GM23338 (cell line): ENCODE data around the gene C15orf61.

Source experiments
- EZH2 ChIP-seq: fragments of 200-600 bp; sonication (generic); IDR thresholded peaks from one replicate; pipeline ENCODE4 v1.8.0; 2017; ENCODE audit warnings: antibody characterized with exemption, mild to moderate bottlenecking, low read depth; ENCODE audit not compliant: unreplicated experiment
- POLR2AphosphoS5 ChIP-seq: IDR thresholded peaks from 2 replicates; pipeline ENCODE4 v1.6.1; 2016; ENCODE audit warnings: antibody characterized with exemption, low read depth
- TF ChIP-seq, protein P1 (sequence below), 2 experiments: fragments of 200-600 bp in 1 of 2; sonication (generic) in 1 of 2; conservative IDR thresholded peaks; 2 replicates each; pipeline versions ENCODE4 v1.5.1 to v1.6.1; 2016 to 2017; ENCODE audit warnings: antibody characterized with exemption in 2 of 2, low read depth in 2 of 2, mild to moderate bottlenecking in 2 of 2, moderate library complexity in 1 of 2

DNA sequence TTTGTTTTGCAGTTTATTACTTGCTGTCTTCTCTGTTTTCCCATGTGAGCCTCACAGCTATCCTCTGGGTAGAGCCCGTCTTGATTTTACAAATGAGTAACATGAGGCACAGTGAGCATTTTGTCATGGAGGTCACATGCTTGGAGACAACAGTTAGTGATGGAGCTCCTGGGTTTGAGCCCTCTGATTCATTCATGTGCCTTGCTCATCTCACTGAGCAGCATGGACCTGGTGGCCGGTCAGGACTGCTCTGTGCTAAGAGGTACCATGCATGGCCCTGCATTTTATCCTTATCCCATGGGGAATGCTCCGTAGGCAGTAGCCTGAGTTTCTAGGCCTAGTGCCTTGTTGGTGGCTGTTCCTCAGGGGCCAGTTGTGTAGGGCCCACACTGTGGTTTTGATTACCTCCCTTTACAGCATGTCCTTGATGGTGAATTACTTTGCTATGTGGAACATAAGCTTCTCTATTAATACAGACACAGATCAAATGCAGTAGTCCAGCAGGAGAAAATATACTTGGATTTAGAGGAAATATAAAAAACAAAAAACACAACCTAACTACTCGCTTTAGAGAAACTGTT is 57.2 kb downstream of the C15orf61 start:
- TF ChIP-seq, protein P1, sequence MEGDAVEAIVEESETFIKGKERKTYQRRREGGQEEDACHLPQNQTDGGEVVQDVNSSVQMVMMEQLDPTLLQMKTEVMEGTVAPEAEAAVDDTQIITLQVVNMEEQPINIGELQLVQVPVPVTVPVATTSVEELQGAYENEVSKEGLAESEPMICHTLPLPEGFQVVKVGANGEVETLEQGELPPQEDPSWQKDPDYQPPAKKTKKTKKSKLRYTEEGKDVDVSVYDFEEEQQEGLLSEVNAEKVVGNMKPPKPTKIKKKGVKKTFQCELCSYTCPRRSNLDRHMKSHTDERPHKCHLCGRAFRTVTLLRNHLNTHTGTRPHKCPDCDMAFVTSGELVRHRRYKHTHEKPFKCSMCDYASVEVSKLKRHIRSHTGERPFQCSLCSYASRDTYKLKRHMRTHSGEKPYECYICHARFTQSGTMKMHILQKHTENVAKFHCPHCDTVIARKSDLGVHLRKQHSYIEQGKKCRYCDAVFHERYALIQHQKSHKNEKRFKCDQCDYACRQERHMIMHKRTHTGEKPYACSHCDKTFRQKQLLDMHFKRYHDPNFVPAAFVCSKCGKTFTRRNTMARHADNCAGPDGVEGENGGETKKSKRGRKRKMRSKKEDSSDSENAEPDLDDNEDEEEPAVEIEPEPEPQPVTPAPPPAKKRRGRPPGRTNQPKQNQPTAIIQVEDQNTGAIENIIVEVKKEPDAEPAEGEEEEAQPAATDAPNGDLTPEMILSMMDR (conservative IDR thresholded peaks at IDR 0.05; ENCODE audit: low read depth in 2 of 2), result no peak
- TF ChIP-seq POLR2AphosphoS5 (no peak), EZH2 (no peak)
